Ectodermal cell (in vitro differentiated cells): Measurements from ENCODE around the gene GNB1. TPM values are rescaled to one million over a fixed set of nuclear protein-coding genes. Genes with fewer than 3 reads are reported as not detected.
"Not testable (repeated sequence)": the region's sequence is repeated elsewhere in the genome, so short reads cannot be mapped to it uniquely, and the experiment has no call there.

Source experiments
- H3K27ac ChIP-seq: 2 replicates; pipeline ENCODE4 v1.7.0; 2013; ENCODE audit warnings: mild to moderate bottlenecking, low read depth, low read length; ENCODE audit not compliant: insufficient read depth, poor library complexity, severe bottlenecking
- H3K27me3 ChIP-seq: 2 replicates; pipeline ENCODE4 v1.7.0; 2013; ENCODE audit warnings: mild to moderate bottlenecking, low read length; ENCODE audit not compliant: insufficient read depth, control insufficient read depth, poor library complexity, severe bottlenecking
- H3K36me3 ChIP-seq: one replicate; pipeline ENCODE4 v1.7.0; 2013; ENCODE audit warnings: low read length; ENCODE audit not compliant: control insufficient read depth, insufficient read depth
- H3K4me1 ChIP-seq: one replicate; pipeline ENCODE4 v1.7.0; 2013; ENCODE audit warnings: low read length; ENCODE audit not compliant: control insufficient read depth, insufficient read depth
- H3K4me3 ChIP-seq: 2 replicates; pipeline ENCODE4 v1.7.0; 2013; ENCODE audit warnings: low read depth, low read length, control low read depth; ENCODE audit not compliant: insufficient read depth
- H3K9me3 ChIP-seq: 2 replicates; pipeline ENCODE4 v1.7.0; 2013; ENCODE audit warnings: mild to moderate bottlenecking, low read length, moderate library complexity; ENCODE audit not compliant: control insufficient read depth
- WGBS, 2 experiments: methylation state at CpG; one replicate each; pipeline ENCODE4 v1.1.7; 2013; ENCODE audit warnings: missing lambda C conversion rate in 2 of 2; 5-methylcytosine and 5-hydroxymethylcytosine counted together
- polyA plus RNA-seq, 4 experiments: library from polyadenylated mRNA; stranded (reverse); fragments of 50-300 nt; gene quantifications; one replicate each; pipeline ENCODE4 v1.2.3, GENCODE V29; 2013

GNB1 gene
- 334 TPM for polyA plus RNA-seq (2013, experiment 1 of 4)
- 336 TPM for polyA plus RNA-seq (2013, experiment 2 of 4)
- 259 TPM for polyA plus RNA-seq (2013, experiment 3 of 4)
- 276 TPM for polyA plus RNA-seq (2013, experiment 4 of 4)

GRCh38 chr1:1890506-1891348 is at the start of gene GNB1:
TSS of gene GNB1 (minus strand) at chr1:1891087. CDS start at chr1:1825453, 65,634 bp downstream.
- peaks cover 30% of the 10 kb centered on the region for H3K4me1 ChIP-seq
- H3K4me3 ChIP-seq: peak within 1 kb of the TSS; percentile 92
- no peaks in the 10 kb centered on the region for H3K36me3 ChIP-seq
- WGBS, 2 experiments: 0% methylated on average over 136 to 137 of the region's 137 CpGs
- no peaks in the 10 kb centered on the region for H3K27me3 ChIP-seq
- H3K27ac ChIP-seq: peak within 1 kb of the TSS; percentile 78
- H3K9me3 ChIP-seq: no peaks in the 10 kb centered on the region

GRCh38 chr1:1940123-1940425 is 49.2 kb upstream of the GNB1 start:
- Histone ChIP-seq H3K27me3 (no peaks in the 10 kb centered on the region), H3K9me3 (no peaks in the 10 kb centered on the region)

GRCh38 chr1:1939296-1940122 is 48.6 kb upstream of the GNB1 start:
- no peaks in the 10 kb centered on the region for H3K4me1 ChIP-seq
- H3K27me3 ChIP-seq: no peaks in the 10 kb centered on the region
- H3K9me3 ChIP-seq: peaks cover under 1% of the 10 kb centered on the region
- H3K36me3 ChIP-seq: no peaks in the 10 kb centered on the region
- WGBS, 2 experiments: 92% methylated on average over 28 of the region's 28 CpGs
- H3K27ac ChIP-seq: no peak overlapping the region
- no peak overlapping the region for H3K4me3 ChIP-seq

More at GRCh38 chr1:1940123-1940425, 49.2 kb upstream of the GNB1 start:
- Histone ChIP-seq H3K36me3 (no peaks in the 10 kb centered on the region), H3K4me3 (no peak overlapping the region), H3K27ac (no peak overlapping the region), H3K4me1 (no peaks in the 10 kb centered on the region)
- 93 to 95% methylated on average over 12 of the region's 12 CpGs for WGBS, 2 experiments

- WGBS, 2 experiments: 90 to 91% methylated on average over 24 of the region's 24 CpGs
- Histone ChIP-seq H3K36me3 (no peaks in the 10 kb centered on the region), H3K27me3 (no peaks in the 10 kb centered on the region), H3K27ac (no peak overlapping the region), H3K9me3 (peaks cover 3% of the 10 kb centered on the region), H3K4me3 (no peak overlapping the region), H3K4me1 (no peaks in the 10 kb centered on the region)
Observed at GRCh38 chr1:1938613-1939295, 47.9 kb upstream of the GNB1 start.

GRCh38 chr1:1938276-1938573 is 47.3 kb upstream of the GNB1 start:
- 77 to 78% methylated on average over 6 of the region's 6 CpGs for WGBS, 2 experiments
- H3K4me1 ChIP-seq: no peaks in the 10 kb centered on the region
- no peaks in the 10 kb centered on the region for H3K27me3 ChIP-seq
- peaks cover 3% of the 10 kb centered on the region for H3K9me3 ChIP-seq
- no peak overlapping the region for H3K27ac ChIP-seq
- no peak overlapping the region for H3K4me3 ChIP-seq
- no peaks in the 10 kb centered on the region for H3K36me3 ChIP-seq

- no peaks in the 10 kb centered on the region for H3K4me1 ChIP-seq
- H3K4me3 ChIP-seq: no peak overlapping the region
- H3K27me3 ChIP-seq: no peaks in the 10 kb centered on the region
- H3K27ac ChIP-seq: no peak overlapping the region
- 89 to 90% methylated on average over 16 of the region's 16 CpGs for WGBS, 2 experiments
- H3K36me3 ChIP-seq: no peaks in the 10 kb centered on the region
- peaks cover 3% of the 10 kb centered on the region for H3K9me3 ChIP-seq
Observed at GRCh38 chr1:1937549-1938275, 46.8 kb upstream of the GNB1 start.

- WGBS, 2 experiments: 90% methylated on average over 15 of the region's 15 CpGs
- no peaks in the 10 kb centered on the region for H3K36me3 ChIP-seq
Observed at GRCh38 chr1:1937061-1937460, 46.2 kb upstream of the GNB1 start.

GRCh38 chr1:1934848-1935247 is 44.0 kb upstream of the GNB1 start:
- H3K9me3 ChIP-seq, H3K27ac ChIP-seq, H3K36me3 ChIP-seq, H3K27me3 ChIP-seq, H3K4me1 ChIP-seq, H3K4me3 ChIP-seq: not testable (repeated sequence)
- WGBS, 2 experiments: 94 to 96% methylated on average over 19 of the region's 21 CpGs

More at GRCh38 chr1:1937061-1937460, 46.2 kb upstream of the GNB1 start:
- Histone ChIP-seq H3K4me3 (no peak overlapping the region), H3K4me1 (no peaks in the 10 kb centered on the region), H3K27me3 (no peaks in the 10 kb centered on the region), H3K27ac (no peak overlapping the region), H3K9me3 (peaks cover 3% of the 10 kb centered on the region)

- H3K27ac ChIP-seq: no peak overlapping the region
- 91% methylated on average over 38 of the region's 38 CpGs for WGBS, 2 experiments
- no peak overlapping the region for H3K4me3 ChIP-seq
Observed at GRCh38 chr1:1929639-1930545, 39.0 kb upstream of the GNB1 start.

More at GRCh38 chr1:1929639-1930545, 39.0 kb upstream of the GNB1 start:
- H3K36me3 ChIP-seq: no peaks in the 10 kb centered on the region
- H3K4me1 ChIP-seq: no peaks in the 10 kb centered on the region
- no peaks in the 10 kb centered on the region for H3K27me3 ChIP-seq
- H3K9me3 ChIP-seq: peaks cover 3% of the 10 kb centered on the region
